ENCODE data around the gene WIPF2.
"Not testable (repeated sequence)": the region's sequence is repeated elsewhere in the genome, so short reads cannot be mapped to it uniquely, and the experiment has no call there.

Gene WIPF2

GRCh38 chr17:40298726-40299125 lies 79.6 kb downstream of the WIPF2 start:
- DNase-seq (ENCODE audit: low read depth in 2 of 2), result no peak

DNA sequence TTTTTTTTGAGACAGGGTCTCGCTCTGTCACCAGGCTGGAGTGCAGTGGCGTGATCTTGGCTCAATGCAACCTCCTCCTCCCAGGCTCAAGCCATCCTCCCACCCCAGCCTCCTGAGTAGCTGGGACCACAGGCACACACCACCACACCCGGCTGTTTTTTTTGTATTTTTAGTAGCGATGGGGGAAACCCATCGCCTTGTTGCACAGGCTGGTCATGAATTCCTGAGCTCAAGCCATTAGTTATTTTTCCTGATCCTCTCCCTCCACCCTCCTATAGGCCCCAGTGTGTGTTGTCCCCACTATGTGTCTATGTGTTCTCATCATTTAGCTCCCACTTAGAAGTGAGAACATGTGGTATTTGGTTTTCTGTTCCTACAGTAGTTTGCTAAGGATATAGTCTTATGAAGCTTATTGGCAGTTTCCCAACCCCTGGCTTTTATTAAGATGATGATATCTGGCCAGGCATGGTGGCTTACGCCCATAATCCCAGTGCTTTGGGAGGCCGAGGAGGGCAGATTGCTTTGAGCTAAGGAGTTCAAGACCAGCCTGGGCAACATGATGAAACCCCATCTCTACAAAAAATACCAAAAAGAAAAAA lies 80.2 kb downstream of the WIPF2 start:
- DNase-seq (ENCODE audit: low read depth in 2 of 2), result not testable (repeated sequence)

DNA sequence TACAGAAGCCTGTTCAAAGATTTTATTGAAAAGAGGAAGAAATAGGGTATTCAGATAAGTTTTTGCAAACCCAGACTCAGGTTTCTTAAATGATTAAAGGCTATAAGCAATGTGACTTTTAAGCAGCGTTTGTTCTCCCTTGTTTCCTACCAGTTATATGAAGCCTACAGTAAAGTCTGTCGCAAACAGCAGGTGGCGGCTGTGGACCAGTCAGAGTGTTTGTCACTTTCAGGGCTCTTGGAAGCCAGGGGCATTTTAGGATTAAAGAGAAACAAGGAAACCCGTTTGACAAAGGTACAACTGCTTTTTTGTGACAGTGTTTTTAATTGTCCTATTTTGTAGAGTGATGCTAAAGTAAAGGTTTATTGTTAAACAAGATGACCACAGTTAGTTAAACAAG lies 82.2 kb downstream of the WIPF2 start:
- DNase-seq (ENCODE audit: low read depth in 2 of 2), result no peak

DNA sequence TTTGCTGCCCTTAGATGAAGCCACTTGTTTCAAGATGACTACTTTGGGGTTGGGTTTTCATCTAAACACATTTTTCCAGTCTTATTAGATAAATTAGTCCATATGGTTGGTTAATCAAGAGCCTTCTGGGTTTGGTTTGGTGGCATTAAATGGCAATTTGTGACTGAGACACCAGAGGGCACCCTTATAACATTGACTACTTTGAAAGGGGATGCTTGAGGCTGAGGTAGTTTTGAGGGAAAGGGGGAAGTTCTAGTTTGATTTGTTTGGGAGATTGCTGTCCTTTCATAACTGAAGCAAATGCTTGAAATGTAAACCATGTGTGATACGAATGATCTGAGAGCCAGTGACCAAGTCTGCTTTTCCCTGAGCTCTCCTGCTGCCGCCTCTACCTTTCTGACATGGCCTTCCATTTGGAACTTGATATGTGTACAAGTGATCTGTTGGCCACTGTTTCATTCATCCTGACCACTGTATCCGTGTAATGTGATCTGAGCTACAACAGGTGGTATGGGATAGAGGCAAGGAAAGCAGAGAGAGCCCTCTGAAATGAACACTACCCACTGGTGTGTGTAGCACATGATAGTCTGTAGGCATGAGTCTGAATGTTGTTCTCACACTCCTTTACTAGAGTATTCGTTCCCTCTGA lies 84.0 kb downstream of the WIPF2 start:
- no peak for DNase-seq (ENCODE audit: low read depth in 2 of 2)

DNA sequence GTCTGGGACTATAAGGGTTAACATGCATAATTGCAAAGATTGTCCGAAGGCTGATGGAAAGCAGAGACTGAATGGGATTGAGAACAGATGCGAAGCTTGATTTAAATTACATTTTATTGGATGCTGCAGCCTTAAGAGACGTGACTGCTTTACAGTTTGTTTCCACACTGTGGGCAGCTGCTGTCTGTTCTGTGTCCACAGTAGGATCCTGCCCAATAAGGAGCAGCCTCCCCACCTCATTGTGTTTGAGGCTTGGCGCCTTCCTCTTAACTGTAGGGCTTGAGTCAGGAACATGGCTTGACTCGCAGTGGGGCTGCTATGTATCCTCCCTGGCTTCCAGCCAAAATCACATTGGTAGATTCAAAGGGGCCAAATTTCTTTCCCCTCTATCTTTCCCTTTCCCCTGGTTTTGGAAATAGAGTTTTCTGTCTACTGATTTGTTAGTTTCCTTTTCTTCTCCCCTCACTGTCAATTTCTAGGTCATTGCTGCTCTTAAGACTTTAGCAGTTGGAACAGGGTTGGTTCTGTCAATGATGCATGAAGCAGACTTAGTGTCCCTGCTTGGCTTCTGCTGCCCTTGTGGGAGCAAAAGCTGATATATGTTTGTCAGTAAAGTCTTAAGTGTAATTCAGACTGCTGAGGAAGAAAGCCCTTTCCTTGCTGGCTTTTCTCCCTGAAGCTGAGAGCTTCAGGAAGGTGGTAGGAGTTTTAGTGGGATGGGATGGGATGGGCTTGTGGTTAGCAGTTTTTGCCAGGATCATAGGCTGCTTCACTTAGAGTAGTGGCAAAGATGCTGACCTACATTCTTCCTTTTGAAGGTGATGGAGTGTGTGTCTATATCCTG lies 84.8 kb downstream of the WIPF2 start:
- DNase-seq (ENCODE audit: low read depth in 2 of 2), result no peak

- DNase-seq (ENCODE audit: low read depth in 2 of 2), result not testable (repeated sequence)
Observed at GRCh38 chr17:40304552-40304863, 85.4 kb downstream of the WIPF2 start.

DNA sequence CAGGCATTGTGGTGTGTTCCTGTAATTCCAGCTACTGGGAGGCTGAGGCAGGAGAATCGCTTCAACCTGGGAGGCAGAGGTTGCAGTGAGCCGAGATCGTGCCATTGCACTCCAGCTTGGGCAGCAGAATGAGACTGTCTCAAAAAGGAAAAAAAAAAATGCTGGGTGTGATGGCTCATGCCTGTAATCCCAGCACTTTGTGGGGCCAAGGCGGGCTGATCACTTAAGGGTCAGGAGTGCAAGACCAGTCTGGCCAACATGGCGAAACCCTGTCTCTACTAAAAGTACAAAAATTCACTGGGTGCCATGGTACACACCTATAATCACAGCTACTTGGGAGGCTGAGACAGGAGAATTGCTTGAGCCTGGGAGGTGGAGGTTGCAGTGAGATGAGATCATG lies 85.8 kb downstream of the WIPF2 start:
- DNase-seq (ENCODE audit: low read depth in 2 of 2), result not testable (repeated sequence)

DNA sequence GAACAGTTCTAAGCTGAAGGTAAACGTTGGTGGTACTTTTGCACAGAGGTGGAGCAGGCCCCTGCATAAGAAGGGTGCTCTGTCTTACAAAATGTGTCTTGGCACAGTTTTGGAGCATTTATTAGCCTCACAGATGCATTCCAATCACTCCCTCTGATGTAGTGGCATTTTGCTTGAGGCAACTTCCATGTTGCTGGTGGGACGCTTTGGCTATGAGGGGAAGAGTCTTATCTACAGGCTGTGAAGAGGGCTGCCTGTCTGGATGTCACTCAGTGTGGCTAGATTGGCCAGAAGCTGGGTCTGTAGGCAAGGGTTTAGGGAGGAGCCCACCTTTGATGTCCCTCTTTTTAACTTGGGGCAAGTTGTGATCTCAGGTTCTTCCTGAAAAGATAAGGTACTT lies 87.3 kb downstream of the WIPF2 start:
- DNase-seq (ENCODE audit: low read depth in 2 of 2), result no peak

GRCh38 chr17:40307001-40307730 lies 88.1 kb downstream of the WIPF2 start:
- no peak for DNase-seq (ENCODE audit: low read depth in 2 of 2)

DNA sequence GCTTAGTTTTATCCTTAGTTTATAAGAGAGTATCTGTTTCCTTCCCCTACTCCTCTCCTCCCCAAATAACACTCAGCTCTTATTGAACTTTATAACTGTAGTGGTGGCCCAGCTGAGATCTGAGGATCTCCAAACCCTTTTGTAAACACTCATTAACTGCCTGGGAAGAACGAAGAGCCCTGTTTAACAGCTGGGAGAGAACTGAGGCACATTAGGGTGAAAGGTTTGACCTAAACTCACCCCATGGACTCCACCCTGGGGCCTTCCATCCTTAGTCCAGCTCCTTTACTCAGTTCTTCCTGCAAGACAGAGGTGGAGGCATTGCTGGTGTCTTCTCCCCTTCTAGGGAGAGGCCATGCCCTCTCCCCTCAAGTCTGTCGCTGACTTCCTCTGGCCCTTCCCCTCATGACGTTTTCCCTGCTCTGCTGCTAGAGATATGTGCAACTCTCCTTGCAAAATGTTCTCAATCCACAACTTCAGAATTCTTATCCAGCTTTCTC lies 88.7 kb downstream of the WIPF2 start:
- DNase-seq (ENCODE audit: low read depth in 2 of 2), result no peak

DNA sequence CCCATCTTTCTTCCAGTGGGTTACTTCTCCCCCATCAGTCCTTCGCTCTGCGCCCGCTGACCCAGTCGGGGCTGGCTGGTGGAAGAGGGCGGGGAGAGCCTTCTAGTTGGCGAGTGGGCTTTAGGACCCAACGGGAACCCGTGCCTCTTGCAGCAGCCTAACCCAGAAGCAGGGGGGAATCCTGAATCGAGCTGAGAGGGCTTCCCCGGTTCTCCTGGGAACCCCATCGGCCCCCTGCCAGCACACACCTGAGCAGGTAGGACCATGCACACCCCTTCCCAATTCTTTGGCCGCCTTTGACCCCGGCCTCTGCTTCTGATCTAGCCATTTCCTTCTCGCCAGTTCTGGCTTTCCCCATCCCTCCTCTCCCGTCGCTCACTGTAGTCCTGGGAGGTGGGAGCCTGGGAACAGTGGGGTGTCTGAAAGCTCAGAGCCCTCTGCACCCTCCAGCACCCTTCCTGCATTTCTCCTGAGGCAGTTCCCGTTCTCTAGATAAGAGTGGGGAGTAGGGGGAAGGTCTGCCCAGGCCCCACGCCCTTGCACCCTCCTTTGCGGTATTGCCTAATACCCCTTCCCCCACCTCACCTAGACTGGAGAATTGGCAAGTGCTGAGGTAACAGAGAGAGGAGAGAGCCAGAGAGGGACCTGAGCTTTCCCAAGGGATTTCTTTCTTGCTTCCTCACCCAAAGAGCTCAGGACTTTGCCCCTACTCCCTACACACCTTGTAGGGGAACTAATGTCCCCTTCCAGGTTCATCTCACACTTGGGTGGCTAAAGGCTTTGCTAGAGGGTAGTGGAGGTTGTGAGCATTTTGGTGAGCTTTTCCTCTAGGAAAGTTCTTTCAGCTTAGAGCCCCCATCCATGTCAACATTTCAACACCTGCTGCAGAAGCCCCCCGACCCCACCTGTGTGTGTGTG lies 90.2 kb downstream of the WIPF2 start, which contains the start of gene RARA:
RARA (plus strand) TSS at position 150 of the 918 bp plus-strand sequence. CDS start 22,039 bp downstream, outside the sequence.
- DNase-seq (ENCODE audit: low read depth in 2 of 2), result no peak

DNA sequence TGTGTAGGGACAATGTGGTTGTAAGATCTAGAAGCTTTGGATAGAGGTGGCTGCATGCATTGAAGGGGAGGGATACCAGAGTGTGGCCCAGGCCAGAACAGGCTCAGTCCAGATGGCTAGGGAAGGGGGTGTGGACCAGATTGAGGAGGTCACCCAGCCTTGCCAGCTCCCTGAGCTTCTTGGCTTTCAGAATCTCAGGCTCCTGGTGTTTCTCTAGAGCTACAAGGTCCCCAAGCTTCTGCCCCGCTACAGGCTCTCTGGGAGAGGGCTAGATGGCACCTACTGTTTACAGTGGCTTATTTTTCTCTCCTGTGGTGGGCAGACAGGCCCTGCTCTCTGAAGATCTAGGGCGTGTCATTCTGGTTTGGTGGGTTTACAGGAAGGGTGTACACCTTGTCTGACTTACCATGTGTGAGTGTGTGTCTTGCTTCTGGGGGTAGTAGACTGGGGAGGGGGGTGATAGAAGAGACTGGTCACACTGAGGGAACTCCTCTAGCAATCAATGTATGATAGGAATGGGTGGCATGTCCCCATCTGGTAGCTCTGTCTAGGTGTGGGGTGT lies 90.9 kb downstream of the WIPF2 start:
- no peak for DNase-seq (ENCODE audit: low read depth in 2 of 2)

GRCh38 chr17:40310882-40311391 lies 91.8 kb downstream of the WIPF2 start:
- DNase-seq (ENCODE audit: low read depth in 2 of 2), result no peak

DNA sequence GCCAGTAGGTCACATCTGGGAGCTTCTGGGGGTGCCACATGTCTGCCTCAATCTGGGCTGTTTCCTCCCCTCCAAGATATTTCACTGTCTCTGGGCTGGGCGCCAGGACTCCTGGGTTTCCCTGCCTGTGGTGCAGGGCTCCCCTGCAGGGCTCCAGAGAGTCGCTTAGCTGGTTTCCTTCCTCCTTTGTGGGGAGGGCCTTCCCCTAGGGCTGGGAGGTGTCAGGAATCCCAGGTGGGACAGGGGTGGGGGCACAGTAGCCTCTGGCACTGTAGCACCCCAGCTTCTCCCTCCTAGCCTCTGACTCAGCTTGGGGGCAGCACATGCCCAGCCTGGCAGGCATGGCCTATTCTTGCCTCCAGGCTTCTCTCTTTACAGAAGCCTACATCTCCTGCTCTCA lies 92.5 kb downstream of the WIPF2 start:
- DNase-seq (ENCODE audit: low read depth in 2 of 2), result no peak

DNA sequence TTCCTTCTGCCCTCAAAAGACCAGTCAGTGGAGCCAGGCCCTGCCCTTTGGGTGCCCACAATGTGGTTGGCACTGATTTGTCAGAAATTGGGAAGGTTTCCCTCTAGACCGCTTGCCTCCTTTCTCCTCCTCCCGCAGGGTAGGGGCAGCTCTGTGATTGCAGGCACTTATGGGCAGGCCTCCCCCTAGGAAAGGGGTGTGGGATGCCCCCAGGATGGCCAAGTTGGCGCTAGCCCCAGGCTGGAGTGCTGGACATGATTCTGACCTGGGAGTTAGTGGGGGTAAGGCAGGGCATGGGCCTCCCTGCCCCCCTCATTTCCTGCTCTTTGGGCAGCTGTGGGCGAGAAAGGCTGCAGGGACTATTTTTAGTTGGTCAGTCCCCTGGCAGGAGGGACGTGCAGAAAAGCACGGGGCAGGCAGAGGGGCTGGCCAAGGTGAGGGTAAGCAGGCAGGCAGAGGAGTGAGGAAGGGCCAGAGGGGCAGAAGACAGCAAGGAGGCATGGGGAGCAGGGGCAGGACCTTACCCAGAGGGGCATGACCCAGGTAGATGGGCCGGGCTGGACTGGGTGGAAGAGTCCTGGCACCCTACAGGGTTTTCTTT lies 93.1 kb downstream of the WIPF2 start:
- no peak for DNase-seq (ENCODE audit: low read depth in 2 of 2)

GRCh38 chr17:40312893-40313667 lies 94.0 kb downstream of the WIPF2 start:
- DNase-seq (ENCODE audit: low read depth in 2 of 2), result no peak

DNA sequence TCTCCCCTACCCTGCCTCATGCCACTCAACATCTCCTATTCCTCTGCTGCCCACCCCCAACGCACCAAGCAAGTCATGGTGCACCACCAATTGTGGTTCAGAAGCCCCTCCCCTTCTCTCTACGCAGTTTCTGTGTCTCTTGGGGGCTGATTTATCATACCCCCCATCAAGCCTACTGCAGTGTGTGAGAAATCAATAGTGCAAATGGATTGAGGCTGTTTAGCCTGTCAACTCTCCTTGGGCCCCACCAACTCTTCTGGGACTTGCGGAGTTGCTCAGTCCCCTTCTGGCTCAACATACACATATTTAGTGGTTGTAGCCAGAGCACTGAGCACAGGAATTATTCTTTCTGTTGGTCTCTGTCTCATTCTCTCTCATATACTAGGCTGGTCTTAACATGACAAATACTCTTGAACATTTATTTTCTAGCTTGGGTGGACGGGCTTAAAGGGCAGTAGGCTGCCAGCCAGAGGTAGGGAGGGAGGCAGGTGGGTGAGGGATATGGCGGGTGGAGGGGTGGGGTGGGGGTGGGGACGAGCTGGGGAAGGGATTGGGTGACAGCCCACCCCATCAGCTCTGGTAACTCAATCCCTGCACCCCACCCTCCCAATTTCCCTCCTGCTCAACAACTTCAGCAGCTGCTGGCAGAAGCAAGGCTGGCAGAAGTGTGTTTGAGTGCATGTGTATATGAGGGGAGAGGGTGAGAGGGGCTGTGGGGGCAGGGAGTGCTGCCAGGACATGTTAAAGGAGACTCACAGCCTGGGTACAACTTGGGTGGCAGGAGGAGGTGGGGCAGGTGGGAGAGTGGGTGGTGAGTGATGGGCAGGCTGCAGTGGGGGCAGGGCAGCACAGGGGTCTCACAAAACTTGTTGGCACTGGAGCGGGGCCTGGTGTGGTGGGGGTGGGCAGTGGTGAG lies 94.8 kb downstream of the WIPF2 start:
- DNase-seq (ENCODE audit: low read depth in 2 of 2), result no peak

- DNase-seq (ENCODE audit: low read depth in 2 of 2), result peak; percentile 76 to 87
Observed at GRCh38 chr17:40314584-40314956, 95.5 kb downstream of the WIPF2 start.
